T47D (cell line): Measurements from ENCODE around the gene NEGR1.

Experiments
- DNase-seq, 2 experiments: peaks; one replicate each; pipeline versions ENCODE4 v3.0.0 to v3.0.0-alpha.2; 2011 to 2012; ENCODE audit warnings: low read depth in 1 of 2, low spot score in 1 of 2
- JUND ChIP-seq: IDR thresholded peaks from 2 replicates; pipeline ENCODE4 v1.6.1; 2012; ENCODE audit warnings: low read depth
- in situ Hi-C: cut with HindIII; loops from 2 replicates; pipeline ENCODE4 v1.10.0; 2016; ENCODE audit warnings: low sequenced_read_pairs, low pct_unique_long_range_greater_than_20kb

The NEGR1 gene

DNA sequence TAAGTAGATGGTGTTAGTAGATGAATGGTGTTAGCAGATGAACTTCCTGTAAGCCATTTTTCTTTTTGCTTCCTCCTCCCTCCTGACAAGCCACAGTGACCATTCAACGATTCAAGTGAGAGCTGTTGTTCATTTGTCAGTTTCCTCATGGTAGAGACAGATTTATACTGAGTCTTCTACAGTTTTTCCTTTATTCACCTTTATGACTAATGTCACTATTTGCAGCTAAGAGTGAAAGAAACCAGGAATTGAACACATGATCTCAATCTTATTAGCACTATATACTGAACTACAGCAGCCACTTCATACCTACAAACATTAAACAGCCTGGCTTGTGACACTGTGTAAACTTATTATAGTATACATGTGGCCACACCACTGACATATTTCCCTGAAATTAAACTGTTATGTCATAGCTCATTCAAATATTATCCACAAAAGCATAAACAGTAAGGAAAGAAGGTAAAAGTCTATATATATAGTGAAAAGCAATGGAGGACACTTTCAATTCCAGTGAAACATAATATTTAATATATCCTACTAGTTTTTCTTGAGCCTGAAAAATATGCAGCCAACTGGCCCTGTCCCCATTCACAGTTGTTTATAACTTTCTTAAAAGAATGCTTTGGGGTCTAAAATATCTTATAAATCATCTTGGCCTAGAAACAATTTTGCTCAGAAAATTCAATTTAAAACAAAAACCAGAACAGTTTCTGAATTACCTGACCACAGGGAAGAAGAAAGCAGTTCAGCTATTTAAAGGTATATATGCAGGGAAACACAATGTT, 634.6 kb downstream of the NEGR1 start:
- TF ChIP-seq JUND, result no peak
- in situ Hi-C loops, result no loop called here
- DNase-seq, result no peak

- in situ Hi-C loops, result no loop called here
- no peak for DNase-seq
- no peak for TF ChIP-seq JUND
Measured at GRCh38 chr1:71645015-71645414, 637.3 kb downstream of the NEGR1 start.

DNA sequence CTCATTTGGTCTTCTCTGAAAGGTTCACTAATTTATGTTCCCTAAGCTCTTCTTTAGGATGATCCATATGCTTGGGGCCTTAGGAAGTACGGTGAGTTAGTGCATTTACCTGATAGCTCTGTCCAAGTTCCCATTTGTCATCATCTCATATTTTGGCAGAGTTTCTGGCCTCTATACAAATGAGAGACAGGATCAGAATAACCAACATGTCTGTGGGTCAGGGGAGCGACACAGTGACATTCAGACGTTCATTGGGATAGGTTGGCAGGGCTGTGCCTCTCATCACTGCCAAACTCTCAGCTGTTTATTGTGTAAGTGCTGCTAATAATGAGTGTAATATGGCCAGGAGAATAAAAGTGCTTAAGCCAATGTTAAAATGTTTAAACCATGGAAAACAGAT, 640.4 kb downstream of the NEGR1 start:
- no peak for TF ChIP-seq JUND
- DNase-seq, result no peak
- in situ Hi-C loops, result no loop called here

DNA sequence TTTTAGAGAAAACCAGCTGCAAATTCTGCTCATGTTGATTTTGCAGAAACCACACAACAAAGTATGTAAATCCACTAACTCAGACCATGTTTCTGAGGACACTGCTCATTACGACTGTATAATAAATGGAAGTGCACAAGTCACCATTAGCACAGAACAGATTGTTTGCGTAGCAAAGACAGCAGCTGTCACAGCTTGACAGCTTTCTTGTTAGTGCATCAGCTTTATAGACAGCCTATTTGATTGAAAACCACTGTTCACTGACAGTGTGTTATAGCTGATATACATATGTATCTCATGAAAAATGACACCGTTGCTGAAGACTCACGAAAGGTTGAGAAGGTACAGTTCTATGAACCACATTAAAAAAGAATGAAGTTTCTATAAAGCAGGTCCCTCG, 641.3 kb downstream of the NEGR1 start:
- DNase-seq, result no peak
- in situ Hi-C loops, result no loop called here
- TF ChIP-seq JUND, result no peak

- no peak for DNase-seq
- TF ChIP-seq JUND, result no peak
- in situ Hi-C loops, result no loop called here
Measured at GRCh38 chr1:71640116-71640515, 642.2 kb downstream of the NEGR1 start.

GRCh38 chr1:71638081-71638766, 644.1 kb downstream of the NEGR1 start:
- in situ Hi-C loops, result no loop called here
- TF ChIP-seq JUND, result no peak
- DNase-seq, result no peak

DNA sequence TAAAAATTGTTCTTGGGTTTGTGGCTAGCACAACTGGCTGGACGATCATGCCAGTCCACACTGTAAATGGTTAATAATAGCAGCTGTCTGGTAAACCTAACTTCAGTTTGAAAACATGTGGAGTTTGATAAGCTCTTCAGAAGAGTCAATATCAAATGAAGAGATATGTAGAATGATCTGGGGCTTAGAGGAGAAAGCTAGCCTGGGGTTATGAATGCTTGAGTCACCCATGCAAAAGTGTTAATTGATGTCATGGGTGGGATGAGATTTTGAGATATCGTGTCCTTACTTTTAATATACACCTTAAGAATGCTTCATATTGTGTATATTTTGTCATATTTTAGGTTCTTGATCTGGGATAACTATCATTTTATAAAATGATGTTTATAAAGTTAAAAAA, 646.8 kb downstream of the NEGR1 start:
- TF ChIP-seq JUND, result no peak
- in situ Hi-C loops, result no loop called here
- DNase-seq, result no peak

DNA sequence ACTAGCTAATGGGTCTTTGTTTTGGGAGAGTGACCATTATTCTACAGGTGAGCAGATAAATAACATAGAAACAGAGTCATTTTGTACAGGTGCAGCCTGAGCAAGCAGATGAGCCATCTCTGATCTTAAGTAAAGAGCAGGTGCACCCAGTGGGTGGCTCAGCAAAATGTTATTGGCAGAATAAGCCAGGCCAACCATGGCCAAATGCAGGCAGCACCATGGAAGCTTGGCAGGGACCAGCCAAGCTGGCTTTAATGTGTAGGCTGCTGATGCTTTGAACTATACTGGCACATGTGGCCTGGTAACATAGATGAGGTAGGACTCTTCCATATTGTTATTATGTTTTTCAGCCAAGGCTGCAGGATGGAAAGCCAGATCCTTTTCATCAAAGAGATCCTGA, 648.2 kb downstream of the NEGR1 start:
- no peak for DNase-seq
- in situ Hi-C loops, result no loop called here
- TF ChIP-seq JUND, result no peak

DNA sequence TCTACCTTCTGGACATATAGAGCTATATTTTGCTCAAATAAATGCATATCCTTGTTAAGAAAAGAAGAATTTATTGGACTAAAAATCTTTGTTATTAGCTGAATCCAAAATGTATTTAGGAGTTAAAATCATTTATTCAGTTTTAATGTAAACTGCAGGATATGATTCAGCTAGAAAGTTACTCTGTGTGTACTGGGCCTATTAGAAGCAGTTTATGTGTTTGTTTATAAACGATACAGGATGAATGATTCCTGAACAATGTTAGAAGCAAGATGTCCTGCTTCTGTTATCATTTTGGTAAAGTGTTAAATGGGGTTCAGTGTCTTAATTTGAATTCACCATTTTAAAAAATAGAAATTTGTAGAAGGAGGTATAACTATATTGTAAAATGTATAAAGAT, 652.3 kb downstream of the NEGR1 start:
- no peak for DNase-seq
- no peak for TF ChIP-seq JUND
- in situ Hi-C loops, result no loop called here

DNA sequence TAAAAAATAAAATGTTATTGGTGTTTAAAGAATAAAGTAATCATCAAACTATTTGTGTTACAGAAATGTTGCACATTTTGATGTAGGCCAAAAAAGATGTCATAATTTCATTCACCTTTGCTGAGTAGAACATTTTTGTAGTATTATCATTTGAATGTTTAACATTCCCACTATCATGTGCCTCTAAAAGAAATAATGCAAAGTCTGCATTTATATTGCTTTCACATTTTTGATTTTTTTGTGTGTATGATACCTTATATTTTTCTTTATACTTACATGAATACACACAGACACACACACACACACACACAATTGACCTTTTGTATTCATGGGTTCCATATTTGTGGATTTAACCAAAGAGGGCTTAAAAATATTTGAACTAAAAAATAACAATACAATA, 657.3 kb downstream of the NEGR1 start:
- in situ Hi-C loops, result no loop called here
- no peak for DNase-seq
- TF ChIP-seq JUND, result no peak

DNA sequence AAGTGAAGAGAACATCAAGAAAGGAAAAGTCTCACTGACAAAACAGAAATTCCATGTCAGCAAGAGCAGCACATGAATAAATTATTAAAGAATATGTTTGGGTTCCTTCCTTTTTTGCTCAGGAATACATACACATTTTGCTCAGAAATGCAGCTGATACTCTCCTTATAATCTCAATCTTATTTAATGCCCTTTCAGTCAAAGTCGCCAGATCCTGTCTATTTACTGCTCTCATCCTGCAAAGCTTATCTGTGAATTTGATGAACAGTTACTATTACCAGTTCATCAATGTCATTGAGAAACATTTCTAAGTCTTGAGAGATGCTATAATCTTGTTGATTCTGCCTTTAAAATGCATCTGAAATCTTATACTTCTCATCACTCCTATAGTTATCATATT, 658.5 kb downstream of the NEGR1 start:
- in situ Hi-C loops, result no loop called here
- TF ChIP-seq JUND, result no peak
- no peak for DNase-seq

DNA sequence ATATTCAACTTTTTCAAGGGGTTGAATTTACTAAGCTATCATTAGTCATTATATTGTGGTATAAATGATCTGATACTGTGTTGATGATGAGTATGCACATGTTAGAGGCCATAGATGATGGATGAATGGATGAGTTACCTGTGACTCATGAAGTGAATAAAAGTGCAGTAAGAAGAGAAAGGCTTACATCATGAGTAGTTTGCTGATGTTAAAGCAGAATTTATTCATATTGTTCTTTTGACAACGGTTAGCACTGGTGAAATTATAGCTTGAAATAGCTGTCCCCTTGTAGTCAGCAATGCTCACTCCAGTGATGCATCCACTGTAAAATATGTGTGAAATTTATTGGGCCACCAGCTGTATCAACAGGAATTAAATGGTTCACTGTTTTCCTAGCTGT, 660.6 kb downstream of the NEGR1 start:
- TF ChIP-seq JUND, result no peak
- in situ Hi-C loops, result no loop called here
- DNase-seq, result no peak

- DNase-seq, result no peak
- no peak for TF ChIP-seq JUND
- in situ Hi-C loops, result no loop called here
Measured at GRCh38 chr1:71618766-71619530, 663.4 kb downstream of the NEGR1 start.
